ENCODE data around the gene PCNX1.
"Not testable (repeated sequence)": the region's sequence is repeated elsewhere in the genome, so short reads cannot be mapped to it uniquely, and the experiment has no call there.

The PCNX1 gene

GRCh38 chr14:70917633-70918032, 10.4 kb downstream of the PCNX1 start:
- DNase-seq = no peak

GRCh38 chr14:70919774-70920173, 12.5 kb downstream of the PCNX1 start:
- no peak for DNase-seq

- no peak for DNase-seq
Measured at GRCh38 chr14:70920608-70921007, 13.3 kb downstream of the PCNX1 start.

GRCh38 chr14:70921669-70922068, 14.4 kb downstream of the PCNX1 start:
- no peak for DNase-seq

GRCh38 chr14:70924521-70924920, 17.3 kb downstream of the PCNX1 start:
- DNase-seq = no peak

GRCh38 chr14:70926235-70926830, 19.1 kb downstream of the PCNX1 start:
- DNase-seq = no peak

- no peak for DNase-seq
Measured at GRCh38 chr14:70931008-70931407, 23.7 kb downstream of the PCNX1 start.

- no peak for DNase-seq
Measured at GRCh38 chr14:70934084-70934483, 26.8 kb downstream of the PCNX1 start.

- no peak for DNase-seq
Measured at GRCh38 chr14:70934502-70935134, 27.4 kb downstream of the PCNX1 start.

- DNase-seq = no peak
Measured at GRCh38 chr14:70935135-70935534, 27.9 kb downstream of the PCNX1 start.

- not testable (repeated sequence) for DNase-seq
Measured at GRCh38 chr14:70939693-70940092, 32.4 kb downstream of the PCNX1 start.

GRCh38 chr14:70941637-70942341, 34.5 kb downstream of the PCNX1 start:
- DNase-seq = not testable (repeated sequence)

GRCh38 chr14:70942342-70942706, 35.1 kb downstream of the PCNX1 start:
- no peak for DNase-seq

- DNase-seq = not testable (repeated sequence)
Measured at GRCh38 chr14:70942721-70943120, 35.5 kb downstream of the PCNX1 start.

GRCh38 chr14:70943838-70944237, 36.6 kb downstream of the PCNX1 start:
- DNase-seq = no peak

GRCh38 chr14:70947739-70948138, 40.5 kb downstream of the PCNX1 start:
- no peak for DNase-seq

GRCh38 chr14:70952485-70952884, 45.2 kb downstream of the PCNX1 start:
- DNase-seq = no peak

GRCh38 chr14:70954068-70954467, 46.8 kb downstream of the PCNX1 start:
- DNase-seq = no peak

GRCh38 chr14:70955543-70956480, 48.6 kb downstream of the PCNX1 start:
- no peak for DNase-seq

GRCh38 chr14:70956511-70956910, 49.3 kb downstream of the PCNX1 start:
- no peak for DNase-seq

- DNase-seq = no peak
Measured at GRCh38 chr14:70957710-70958109, 50.5 kb downstream of the PCNX1 start.

- no peak for DNase-seq
Measured at GRCh38 chr14:70962935-70963334, 55.7 kb downstream of the PCNX1 start.

GRCh38 chr14:70964492-70964891, 57.2 kb downstream of the PCNX1 start:
- no peak for DNase-seq

Data from NCI-H446 treated with DMSO at 0.1 percent for 48 hours (cell line).